Karpas-422 (cell line): ENCODE measurements around the gene ZNF652. TPM values are rescaled to one million over a fixed set of nuclear protein-coding genes. Genes with fewer than 3 reads are reported as not detected.
"Not testable (repeated sequence)": the region's sequence is repeated elsewhere in the genome, so short reads cannot be mapped to it uniquely, and the experiment has no call there.

Experiments used
- DNase-seq: peaks from one replicate; pipeline ENCODE4 v3.0.0-alpha.2; 2015
- H2AFZ ChIP-seq: fragments of 200-600 bp; sonication (generic); 2 replicates; pipeline ENCODE4 v1.6.1; 2014; ENCODE audit warnings: antibody characterized with exemption, low read length, mixed read lengths
- H3K27ac ChIP-seq: fragments of 200-600 bp; sonication (generic); 2 replicates; pipeline ENCODE4 v1.5.1; 2014; ENCODE audit warnings: mild to moderate bottlenecking, low read length, moderate library complexity
- H3K27me3 ChIP-seq: fragments of 200-600 bp; sonication (generic); 2 replicates; pipeline ENCODE4 v1.6.1; 2014; ENCODE audit warnings: low read length, mixed read lengths
- H3K36me3 ChIP-seq: fragments of 200-600 bp; sonication (generic); 2 replicates; pipeline ENCODE4 v1.6.1; 2014; ENCODE audit warnings: low read length, mixed read lengths; ENCODE audit not compliant: insufficient read depth
- H3K4me1 ChIP-seq: fragments of 200-600 bp; sonication (generic); 2 replicates; pipeline ENCODE4 v1.6.1; 2014; ENCODE audit warnings: mild to moderate bottlenecking, low read length, mixed read lengths
- H3K4me2 ChIP-seq: fragments of 200-600 bp; sonication (generic); 2 replicates; pipeline ENCODE4 v1.6.1; 2014; ENCODE audit warnings: low read length, low read depth, mild to moderate bottlenecking; ENCODE audit not compliant: poor library complexity, severe bottlenecking
- H3K4me3 ChIP-seq: fragments of 200-600 bp; sonication (generic); 2 replicates; pipeline ENCODE4 v1.5.1; 2014; ENCODE audit warnings: mild to moderate bottlenecking, antibody characterized with exemption, low read length, mixed read lengths
- H3K79me2 ChIP-seq: fragments of 200-600 bp; sonication (generic); 2 replicates; pipeline ENCODE4 v1.6.1; 2014; ENCODE audit warnings: mild to moderate bottlenecking, low read length, mixed read lengths
- H3K9ac ChIP-seq: fragments of 200-600 bp; sonication (generic); 2 replicates; pipeline ENCODE4 v1.6.0; 2014; ENCODE audit warnings: low read length
- H3K9me2 ChIP-seq: fragments of 200-600 bp; sonication (generic), shearing (Covaris generic); replicated peaks from 2 replicates; pipeline ENCODE4 v1.6.0; 2014; ENCODE audit warnings: mild to moderate bottlenecking, low read length, moderate library complexity; ENCODE audit not compliant: insufficient read depth
- H3K9me3 ChIP-seq: fragments of 300-700, 200-600 bp; sonication (generic); 2 replicates; pipeline ENCODE4 v1.6.1; 2014; ENCODE audit warnings: low read length, mixed read lengths
- H4K20me1 ChIP-seq: fragments of 200-600 bp; sonication (generic); 2 replicates; pipeline ENCODE4 v1.6.1; 2014; ENCODE audit warnings: mild to moderate bottlenecking, antibody characterized with exemption, low read length, low read depth; ENCODE audit not compliant: insufficient read depth
- total RNA-seq: library from RNA; depleted of rRNA; stranded (reverse); fragments of >200 nt; shearing (Covaris generic); gene quantifications from 2 replicates; pipeline ENCODE4 v1.2.3, GENCODE V29; 2014; ENCODE audit warnings: low replicate concordance

Gene ZNF652
- total RNA-seq, 1 experiment from 2014 or later: 84.1 TPM

- H3K27me3 ChIP-seq: no peaks in the 10 kb centered on the region
These were observed 70.1 kb downstream of the ZNF652 start for GRCh38 chr17:49291929-49292328.

GRCh38 chr17:49290690-49291359, 71.2 kb downstream of the ZNF652 start:
- 0 out of 2 replicates have a peak, but pooled peaks cover 2% of the 10 kb centered on the region for H3K4me1 ChIP-seq
- no peak overlapping the region for H3K9ac ChIP-seq
- no peak overlapping the region for H3K27ac ChIP-seq
- no peak overlapping the region for H3K4me2 ChIP-seq
- H3K27me3 ChIP-seq: no peaks in the 10 kb centered on the region
- H2AFZ ChIP-seq: no peak overlapping the region
- H3K36me3 ChIP-seq: peaks cover 14% of the 10 kb centered on the region; the same call in 1 of the 2 replicates
- peaks cover 4% of the 10 kb centered on the region; the same call in 1 of the 2 replicates for H4K20me1 ChIP-seq
- H3K9me3 ChIP-seq: no peaks in the 10 kb centered on the region
- no peaks in the 10 kb centered on the region for H3K79me2 ChIP-seq
- H3K4me3 ChIP-seq: no peak overlapping the region
- peak; percentile 64 for DNase-seq
- H3K9me2 ChIP-seq: no peaks in the 10 kb centered on the region

More at GRCh38 chr17:49291929-49292328, 70.1 kb downstream of the ZNF652 start:
- no peak overlapping the region for H2AFZ ChIP-seq
- peaks cover 14% of the 10 kb centered on the region; the same call in 1 of the 2 replicates for H3K36me3 ChIP-seq
- H3K27ac ChIP-seq: no peak overlapping the region
- no peaks in the 10 kb centered on the region for H3K9me3 ChIP-seq
- H3K9ac ChIP-seq: no peak overlapping the region
- H3K79me2 ChIP-seq: no peaks in the 10 kb centered on the region
- 0 out of 2 replicates have a peak, but pooled peaks cover 2% of the 10 kb centered on the region for H3K4me1 ChIP-seq
- no peak overlapping the region for H3K4me2 ChIP-seq
- no peak for DNase-seq
- H3K4me3 ChIP-seq: no peak overlapping the region
- peaks cover 4% of the 10 kb centered on the region; the same call in 1 of the 2 replicates for H4K20me1 ChIP-seq
- H3K9me2 ChIP-seq: no peaks in the 10 kb centered on the region

DNA sequence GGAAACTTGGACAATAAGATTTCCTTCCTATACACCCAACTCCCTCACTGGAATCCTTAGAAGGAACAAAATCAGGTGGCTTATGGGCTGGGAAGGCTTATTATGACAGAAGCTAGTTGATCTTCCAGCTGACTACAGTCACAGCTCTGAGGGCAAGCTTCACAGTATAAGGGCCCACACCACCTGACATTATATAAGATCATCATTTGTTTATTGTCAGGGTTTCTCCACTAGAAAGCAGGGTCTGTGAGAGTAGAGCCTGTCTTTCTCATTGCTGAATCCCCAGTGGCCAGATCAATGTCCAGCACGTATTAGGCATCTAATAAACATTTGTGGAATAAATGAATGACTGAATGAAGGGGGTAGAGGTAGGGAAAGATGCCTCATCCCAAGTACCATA, 73.7 kb downstream of the ZNF652 start:
- H3K4me3 ChIP-seq: no peak overlapping the region
- H3K27ac ChIP-seq: no peak overlapping the region
- H3K4me1 ChIP-seq: no peaks in the 10 kb centered on the region
- no peak overlapping the region for H2AFZ ChIP-seq
- H3K36me3 ChIP-seq: peaks cover 14% of the 10 kb centered on the region; the same call in 1 of the 2 replicates
- no peaks in the 10 kb centered on the region for H3K9me3 ChIP-seq
- peaks cover 4% of the 10 kb centered on the region; the same call in 1 of the 2 replicates for H4K20me1 ChIP-seq
- no peak for DNase-seq
- no peaks in the 10 kb centered on the region for H3K9me2 ChIP-seq
- no peak overlapping the region for H3K4me2 ChIP-seq
- no peaks in the 10 kb centered on the region for H3K79me2 ChIP-seq
- no peak overlapping the region for H3K9ac ChIP-seq
- H3K27me3 ChIP-seq: no peaks in the 10 kb centered on the region

GRCh38 chr17:49287481-49287880, 74.6 kb downstream of the ZNF652 start:
- no peak overlapping the region for H3K4me3 ChIP-seq
- no peaks in the 10 kb centered on the region for H3K4me1 ChIP-seq
- no peak overlapping the region for H3K4me2 ChIP-seq
- H3K36me3 ChIP-seq: peaks cover 14% of the 10 kb centered on the region; the same call in 1 of the 2 replicates
- no peak overlapping the region for H3K9ac ChIP-seq
- H3K9me3 ChIP-seq: no peaks in the 10 kb centered on the region
- DNase-seq: no peak
- no peaks in the 10 kb centered on the region for H3K27me3 ChIP-seq
- H3K27ac ChIP-seq: no peak overlapping the region
- H3K9me2 ChIP-seq: no peaks in the 10 kb centered on the region
- H2AFZ ChIP-seq: no peak overlapping the region
- peaks cover 4% of the 10 kb centered on the region; the same call in 1 of the 2 replicates for H4K20me1 ChIP-seq
- no peaks in the 10 kb centered on the region for H3K79me2 ChIP-seq

DNA sequence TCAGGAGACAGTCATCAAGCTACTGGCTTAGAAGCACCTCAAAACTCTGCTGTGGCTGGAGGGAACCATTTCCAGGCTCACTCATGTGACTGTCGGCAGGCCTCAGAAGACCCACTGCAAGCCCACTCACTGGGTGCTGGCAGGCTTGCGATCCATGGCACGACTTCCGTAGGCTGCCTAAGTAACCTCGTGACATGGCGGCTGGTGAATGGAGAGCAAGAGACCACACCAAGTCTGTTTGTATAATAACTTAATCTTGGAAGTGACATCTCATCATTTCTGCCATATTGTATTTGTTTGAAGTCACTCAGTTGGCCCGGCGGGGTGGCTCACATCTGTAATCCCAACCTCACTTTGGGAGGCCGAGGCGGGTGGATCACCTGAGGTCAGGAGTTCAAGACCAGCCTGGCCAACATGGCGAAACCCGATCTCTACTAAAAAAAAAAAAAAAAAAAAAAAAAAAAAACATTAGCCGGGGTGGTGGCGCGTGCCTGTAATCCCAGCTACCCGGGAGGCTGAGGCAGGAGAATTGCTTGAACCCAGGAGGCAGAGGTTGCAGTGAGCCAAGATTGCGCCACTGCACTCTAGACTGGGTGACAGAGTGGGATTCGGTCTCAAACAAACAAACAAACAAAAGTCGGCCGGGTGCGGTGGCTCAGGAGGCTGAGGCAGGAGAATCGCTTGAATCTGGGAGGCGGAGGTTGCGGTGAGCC, 75.6 kb downstream of the ZNF652 start:
- not testable (repeated sequence) for H4K20me1 ChIP-seq, H3K4me3 ChIP-seq, H3K9ac ChIP-seq, H3K4me1 ChIP-seq, H2AFZ ChIP-seq, H3K79me2 ChIP-seq, H3K9me3 ChIP-seq, H3K9me2 ChIP-seq, H3K4me2 ChIP-seq, H3K27me3 ChIP-seq, H3K27ac ChIP-seq, DNase-seq
- peaks cover 14% of the 10 kb centered on the region; the same call in 1 of the 2 replicates for H3K36me3 ChIP-seq

DNA sequence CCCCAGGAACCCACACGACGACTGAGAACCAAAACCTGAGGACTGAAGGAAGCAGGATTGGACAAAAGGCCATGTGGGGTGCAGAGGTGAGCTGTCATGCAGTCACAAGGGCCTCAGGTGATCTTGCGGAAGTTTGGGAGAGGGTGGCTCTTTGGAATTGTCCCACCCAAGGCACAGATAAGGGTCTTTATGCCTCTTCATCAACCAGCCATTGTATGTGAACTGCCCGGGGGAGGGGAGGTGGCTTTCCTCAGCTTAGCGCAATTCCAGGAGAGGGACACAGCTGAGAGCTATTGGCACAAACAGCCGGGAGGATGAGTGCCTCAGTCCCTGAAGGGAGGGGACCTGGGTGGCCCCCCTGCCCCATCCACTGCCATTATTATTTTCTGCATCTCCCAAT, 76.3 kb downstream of the ZNF652 start:
- no peak overlapping the region for H3K27ac ChIP-seq
- peaks cover 8% of the 10 kb centered on the region; the same call in 1 of the 2 replicates for H3K36me3 ChIP-seq
- no peak for DNase-seq
- no peaks in the 10 kb centered on the region for H3K9me3 ChIP-seq
- H3K4me2 ChIP-seq: no peak overlapping the region
- no peaks in the 10 kb centered on the region for H3K79me2 ChIP-seq
- no peak overlapping the region for H3K4me3 ChIP-seq
- H3K9ac ChIP-seq: no peak overlapping the region
- no peaks in the 10 kb centered on the region for H3K27me3 ChIP-seq
- no peak overlapping the region for H2AFZ ChIP-seq
- H4K20me1 ChIP-seq: peaks cover 4% of the 10 kb centered on the region; the same call in 1 of the 2 replicates
- no peaks in the 10 kb centered on the region for H3K4me1 ChIP-seq
- H3K9me2 ChIP-seq: no peaks in the 10 kb centered on the region

GRCh38 chr17:49280918-49281317, 81.1 kb downstream of the ZNF652 start:
- Histone ChIP-seq H3K27ac (no peak overlapping the region), H3K36me3 (no peaks in the 10 kb centered on the region), H3K9me3 (no peaks in the 10 kb centered on the region), H3K4me1 (peaks cover 11% of the 10 kb centered on the region), H3K4me2 (no peak overlapping the region), H4K20me1 (no peaks in the 10 kb centered on the region), H3K9me2 (no peaks in the 10 kb centered on the region), H3K4me3 (no peak overlapping the region), H3K79me2 (no peaks in the 10 kb centered on the region), H2AFZ (no peak overlapping the region), H3K27me3 (no peaks in the 10 kb centered on the region), H3K9ac (no peak overlapping the region)
- DNase-seq: no peak

DNA sequence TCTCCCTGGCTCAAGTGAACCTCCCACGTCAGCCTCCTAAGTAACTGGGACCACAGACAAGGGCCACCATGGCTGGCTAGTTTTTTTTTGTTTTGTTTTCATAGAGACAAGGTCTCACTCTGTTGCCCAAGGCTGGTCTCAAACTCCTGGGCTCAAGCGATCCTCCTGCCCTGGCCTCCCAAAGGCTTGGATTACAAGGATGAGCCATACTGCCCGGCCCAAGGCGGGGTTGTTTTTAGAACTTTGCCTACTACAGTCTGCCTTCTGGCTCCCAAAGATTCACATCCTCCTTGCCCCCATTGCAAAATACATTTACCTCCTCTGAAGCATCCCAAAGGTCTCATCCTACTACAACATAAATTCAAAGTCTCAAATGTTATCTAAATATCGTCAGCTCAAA, 82.0 kb downstream of the ZNF652 start:
- DNase-seq: no peak
- no peaks in the 10 kb centered on the region for H4K20me1 ChIP-seq
- no peaks in the 10 kb centered on the region for H3K36me3 ChIP-seq
- no peak overlapping the region for H3K9ac ChIP-seq
- H2AFZ ChIP-seq: no peak overlapping the region
- H3K27ac ChIP-seq: no peak overlapping the region
- no peaks in the 10 kb centered on the region for H3K9me2 ChIP-seq
- no peak overlapping the region for H3K4me3 ChIP-seq
- no peaks in the 10 kb centered on the region for H3K9me3 ChIP-seq
- peaks cover 11% of the 10 kb centered on the region for H3K4me1 ChIP-seq
- no peaks in the 10 kb centered on the region for H3K79me2 ChIP-seq
- H3K4me2 ChIP-seq: no peak overlapping the region
- no peaks in the 10 kb centered on the region for H3K27me3 ChIP-seq
